Lung (tissue), 12 donors: ENCODE measurements around the gene C4A. TPM values are rescaled to one million over a fixed set of nuclear protein-coding genes. Genes with fewer than 3 reads are reported as not detected.

Experiments used
- ATAC-seq: fragments of 200-7000 bp; cut with Tn5 transposase; one replicate; pipeline ENCODE4 v1.9.1; 2020; ENCODE audit warnings: moderate number of reproducible peaks; ENCODE audit not compliant: insufficient read depth, low FRiP score
- DNase-seq, 3 donors: peaks; one replicate each; pipeline ENCODE4 v3.0.0-alpha.2; 2013 to 2017
- H3K27ac ChIP-seq, 2 donors: one replicate each; pipeline ENCODE4 v1.5.1; 2013; ENCODE audit warnings: mild to moderate bottlenecking in 2 of 2, moderate library complexity in 2 of 2, control low read depth in 1 of 2, inconsistent platforms in 1 of 2, low read depth in 1 of 2, low read length in 1 of 2
- H3K27me3 ChIP-seq, 3 donors: one replicate each; pipeline ENCODE4 v1.5.1; 2013; ENCODE audit warnings: low read length in 2 of 3; ENCODE audit not compliant: control insufficient read depth in 3 of 3, insufficient read depth in 3 of 3
- H3K36me3 ChIP-seq, 4 donors: one replicate each; pipeline ENCODE4 v1.5.1; 2013; ENCODE audit warnings: low read length in 4 of 4, mild to moderate bottlenecking in 1 of 4, moderate library complexity in 1 of 4; ENCODE audit not compliant: control insufficient read depth in 4 of 4, insufficient read depth in 4 of 4
- H3K4me1 ChIP-seq, 5 donors: one replicate each; pipeline ENCODE4 v1.5.1; 2013; ENCODE audit warnings: low read length in 5 of 5, mild to moderate bottlenecking in 2 of 5, moderate library complexity in 1 of 5; ENCODE audit not compliant: control insufficient read depth in 5 of 5, insufficient read depth in 5 of 5
- H3K4me3 ChIP-seq: one replicate; pipeline ENCODE4 v1.5.1; 2013; ENCODE audit warnings: mild to moderate bottlenecking, control low read depth, moderate library complexity
- H3K9ac ChIP-seq, 2 donors: one replicate each; pipeline ENCODE4 v1.5.1; 2013; ENCODE audit warnings: low read length in 2 of 2, control low read depth in 1 of 2; ENCODE audit not compliant: insufficient read depth in 1 of 2
- H3K9me3 ChIP-seq, 4 donors: one replicate each; pipeline ENCODE4 v1.5.1; 2013; ENCODE audit warnings: low read length in 3 of 4, mild to moderate bottlenecking in 1 of 4, moderate library complexity in 1 of 4; ENCODE audit not compliant: control insufficient read depth in 4 of 4, insufficient read depth in 3 of 4
- WGBS, 2 donors: extraction: QIAGEN DNeasy Blood & Tissue Kit; methylation state at CpG; one replicate each; pipeline ENCODE4 v1.1.7; 2013; 5-methylcytosine and 5-hydroxymethylcytosine counted together
- polyA plus RNA-seq, 2 donors: library from polyadenylated mRNA; stranded (reverse); fragments of 200-250 nt; gene quantifications; one replicate each; pipeline ENCODE4 v1.2.1, GENCODE V29; 2013
- total RNA-seq, 2 donors: library from RNA; depleted of rRNA in 1 of 2; stranded (reverse); fragments of >200 nt in 1 of 2; gene quantifications; one replicate each; pipeline ENCODE4 v1.2.1, GENCODE V29; 2014 to 2021
- TF ChIP-seq, protein P1 (sequence below): IDR thresholded peaks from 2 replicates; pipeline ENCODE4 v1.5.1; 2012; ENCODE audit warnings: mild to moderate bottlenecking; ENCODE audit errors: control extremely low read depth, extremely low read depth
- donor health status: control.
- donor health status: control.
- donor health status: Bipolar disorder and iron deficiency.
- donor health status: healthy.
- donor health status: DM: yes; HTN: yes; CAD: no.

Gene C4A
- total and polyA plus RNA-seq, 4 donors: 48.3 to 284 (median 133) TPM

DNA sequence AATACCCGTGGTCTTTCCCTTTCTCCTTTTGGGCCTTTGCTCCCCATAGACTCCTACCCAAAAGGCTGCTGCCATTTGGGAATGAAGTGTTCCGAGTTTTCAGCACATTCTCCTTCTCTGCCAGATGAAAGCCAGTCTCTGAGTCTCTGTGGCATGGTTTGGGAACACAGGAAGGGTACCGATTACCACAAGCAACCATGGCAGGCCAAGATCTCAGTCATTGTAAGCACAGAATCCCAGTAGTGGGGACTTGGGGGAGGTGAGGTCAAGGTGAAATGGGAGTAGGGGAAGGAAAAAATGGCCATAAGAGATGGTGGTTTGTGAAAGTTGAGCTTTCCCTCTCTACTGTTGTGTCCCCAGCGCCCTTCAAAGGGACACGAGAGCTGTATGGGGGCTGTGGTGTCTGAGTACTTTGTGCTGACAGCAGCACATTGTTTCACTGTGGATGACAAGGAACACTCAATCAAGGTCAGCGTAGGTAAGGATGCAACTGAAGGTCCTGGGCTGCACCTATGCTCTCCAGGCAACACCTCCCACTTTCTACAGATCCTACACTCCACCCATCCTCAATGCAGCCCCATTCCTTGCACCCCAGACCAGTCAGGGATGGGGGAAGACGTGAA is 31.8 kb upstream of the C4A start:
- peaks cover 0 to 5% (median 0%) of the 10 kb centered on the region in 3 donors for H3K27me3 ChIP-seq
- H3K4me3 ChIP-seq: no peak overlapping the region
- peaks cover 0 to 14% (median 0%) of the 10 kb centered on the region in 5 donors for H3K4me1 ChIP-seq
- peak in 1 of 3 donors; percentile 3 for DNase-seq
- H3K9me3 ChIP-seq: no peaks in the 10 kb centered on the region
- TF ChIP-seq, protein P1, sequence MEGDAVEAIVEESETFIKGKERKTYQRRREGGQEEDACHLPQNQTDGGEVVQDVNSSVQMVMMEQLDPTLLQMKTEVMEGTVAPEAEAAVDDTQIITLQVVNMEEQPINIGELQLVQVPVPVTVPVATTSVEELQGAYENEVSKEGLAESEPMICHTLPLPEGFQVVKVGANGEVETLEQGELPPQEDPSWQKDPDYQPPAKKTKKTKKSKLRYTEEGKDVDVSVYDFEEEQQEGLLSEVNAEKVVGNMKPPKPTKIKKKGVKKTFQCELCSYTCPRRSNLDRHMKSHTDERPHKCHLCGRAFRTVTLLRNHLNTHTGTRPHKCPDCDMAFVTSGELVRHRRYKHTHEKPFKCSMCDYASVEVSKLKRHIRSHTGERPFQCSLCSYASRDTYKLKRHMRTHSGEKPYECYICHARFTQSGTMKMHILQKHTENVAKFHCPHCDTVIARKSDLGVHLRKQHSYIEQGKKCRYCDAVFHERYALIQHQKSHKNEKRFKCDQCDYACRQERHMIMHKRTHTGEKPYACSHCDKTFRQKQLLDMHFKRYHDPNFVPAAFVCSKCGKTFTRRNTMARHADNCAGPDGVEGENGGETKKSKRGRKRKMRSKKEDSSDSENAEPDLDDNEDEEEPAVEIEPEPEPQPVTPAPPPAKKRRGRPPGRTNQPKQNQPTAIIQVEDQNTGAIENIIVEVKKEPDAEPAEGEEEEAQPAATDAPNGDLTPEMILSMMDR: no peak
- peaks cover 9 to 31% (median 21%) of the 10 kb centered on the region in 4 donors for H3K36me3 ChIP-seq
- no peak overlapping the region for H3K9ac ChIP-seq
- H3K27ac ChIP-seq: no peak overlapping the region
- no peak for ATAC-seq
- 87 to 91% methylated on average over 7 of the region's 7 CpGs for WGBS, 2 donors

DNA sequence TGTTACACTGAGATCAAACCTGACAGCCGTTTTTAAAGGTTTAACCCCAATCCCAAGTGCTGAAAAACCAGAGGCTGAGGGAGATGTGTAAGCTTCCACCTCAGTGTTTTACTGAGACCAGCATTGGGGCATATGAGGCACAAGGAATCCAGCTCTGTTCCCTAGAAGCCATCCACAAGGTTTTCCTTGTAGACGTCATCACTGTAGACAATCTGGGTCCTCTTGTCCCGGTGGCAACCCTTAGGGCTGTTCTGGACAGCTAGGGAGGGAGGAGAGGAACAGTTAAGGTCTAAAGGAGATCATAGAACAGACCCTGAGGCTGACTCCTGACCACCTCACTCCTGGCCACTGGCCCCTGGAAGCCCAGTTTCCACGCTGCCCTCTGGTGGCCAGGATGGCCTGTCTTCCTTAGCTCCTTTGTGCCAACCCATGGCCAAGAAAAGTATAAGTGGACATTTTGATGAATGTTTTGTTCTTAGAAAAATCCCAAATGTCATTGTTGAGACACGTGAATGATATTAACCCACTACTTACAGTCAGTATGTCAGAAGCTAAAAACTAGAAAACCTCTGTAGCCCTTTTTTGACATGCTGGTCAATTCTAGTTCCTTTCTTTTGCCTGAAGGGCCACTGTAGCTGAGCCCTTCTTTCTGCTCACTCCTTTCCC is 29.6 kb upstream of the C4A start:
- H3K36me3 ChIP-seq: peaks cover 16 to 39% (median 30%) of the 10 kb centered on the region in 4 donors
- peaks cover 0 to 4% (median 0%) of the 10 kb centered on the region in 5 donors for H3K4me1 ChIP-seq
- TF ChIP-seq, protein P1: peak; percentile 37
- peak overlapping the region in 1 of 2 donors; percentile 17 for H3K27ac ChIP-seq
- H3K27me3 ChIP-seq: no peaks in the 10 kb centered on the region
- no peak overlapping the region for H3K9ac ChIP-seq
- H3K9me3 ChIP-seq: no peaks in the 10 kb centered on the region
- peak; percentile 47 to 53 (median 52) for DNase-seq
- 55 to 74% methylated on average over 5 of the region's 5 CpGs for WGBS, 2 donors
- no peak overlapping the region for H3K4me3 ChIP-seq
- ATAC-seq: peak; percentile 79

DNA sequence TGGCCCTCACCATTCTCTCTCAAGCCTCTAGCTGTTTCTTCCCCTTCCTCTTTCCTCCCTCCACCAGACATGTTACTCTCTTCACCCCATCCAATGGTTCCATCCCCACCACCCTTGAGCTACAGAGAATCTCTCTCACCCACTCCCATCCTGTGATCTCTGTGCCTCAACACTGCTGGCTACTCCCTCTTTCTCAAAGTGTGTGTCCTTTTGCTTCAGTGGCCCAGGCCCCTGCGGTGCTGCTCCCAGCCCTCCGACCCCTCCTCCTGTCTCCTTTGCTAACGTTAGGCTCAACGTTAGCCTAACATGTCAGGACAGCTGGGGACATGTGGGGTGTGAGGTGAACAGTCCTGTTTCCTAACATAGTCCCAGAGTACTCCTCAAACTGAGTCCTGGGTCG is 29.0 kb upstream of the C4A start:
- ATAC-seq: no peak
- H3K36me3 ChIP-seq: peaks cover 16 to 39% (median 30%) of the 10 kb centered on the region in 4 donors

More for the DNA sequence above, 29.0 kb upstream of the C4A start:
- H3K27ac ChIP-seq: no peak overlapping the region
- no peak for DNase-seq
- H3K9ac ChIP-seq: no peak overlapping the region
- TF ChIP-seq, protein P1: no peak
- 79 to 83% methylated on average over 5 of the region's 5 CpGs for WGBS, 2 donors
- H3K27me3 ChIP-seq: no peaks in the 10 kb centered on the region
- no peak overlapping the region for H3K4me3 ChIP-seq
- peaks cover 1 to 7% (median 3%) of the 10 kb centered on the region in 5 donors for H3K4me1 ChIP-seq
- H3K9me3 ChIP-seq: no peaks in the 10 kb centered on the region
